K562 (cell line): ENCODE measurements around the gene PDE6G. TPM values are rescaled to one million over a fixed set of nuclear protein-coding genes. Genes with fewer than 3 reads are reported as not detected.
A peak's percentile ranks its signal among the peaks of the same experiment; 100 is the strongest.

Experiments
- DDX20 ChIP-seq: fragments of 450-650 bp; IDR thresholded peaks from 2 replicates; pipeline ENCODE4 v1.6.1; 2016; ENCODE audit warnings: missing genetic modification characterization, low read depth, mild to moderate bottlenecking, missing compliant biosample characterization, moderate library complexity
- ETV6 ChIP-seq, 3 experiments: fragments of 150-350 bp in 1 of 3; sonication (generic) in 1 of 3; formaldehyde crosslinking in 1 of 3; IDR thresholded peaks; 2 replicates each; pipeline versions ENCODE4 v1.6.1 to v1.8.0; 2014 to 2022; ENCODE audit warnings: borderline replicate concordance in 2 of 3, low read depth in 2 of 3, antibody characterized with exemption in 1 of 3, low read length in 1 of 3, mild to moderate bottlenecking in 1 of 3, missing genetic modification reagents in 1 of 3
- PHF20 ChIP-seq: fragments of 450-650 bp; IDR thresholded peaks from 2 replicates; pipeline ENCODE4 v1.6.1; 2018; ENCODE audit not compliant: partially characterized antibody
- SMAD1 ChIP-seq: fragments of 150-350 bp; IDR thresholded peaks from 2 replicates; pipeline ENCODE4 v1.6.1; 2014; ENCODE audit warnings: low read length, low read depth; ENCODE audit not compliant: partially characterized antibody
- TAF1 ChIP-seq: IDR thresholded peaks from 2 replicates; pipeline ENCODE4 v1.6.1; 2011; ENCODE audit warnings: mild to moderate bottlenecking, low read length, moderate library complexity; ENCODE audit not compliant: insufficient read depth, control insufficient read depth, severe bottlenecking; ENCODE audit errors: extremely low read depth
- TCF7 ChIP-seq: sonication (generic); IDR thresholded peaks from 2 replicates; pipeline ENCODE4 v1.6.1; 2016; ENCODE audit warnings: antibody characterized with exemption, borderline replicate concordance
- TGIF2 ChIP-seq: sonication (generic); formaldehyde crosslinking; IDR thresholded peaks from 2 replicates; pipeline ENCODE4 v1.8.1; 2022; ENCODE audit warnings: mild to moderate bottlenecking, missing genetic modification reagents, moderate library complexity
- TSC22D4 ChIP-seq: fragments of 450-650 bp; IDR thresholded peaks from 2 replicates; pipeline ENCODE4 v1.6.1; 2016; ENCODE audit warnings: missing genetic modification characterization, missing biosample characterization, control low read depth
- ZNF436 ChIP-seq: fragments of 250-450, 450-650 bp; sonication (Bioruptor Pico); formaldehyde crosslinking; IDR thresholded peaks from 2 replicates; pipeline ENCODE4 v1.7.0; 2020; ENCODE audit warnings: mild to moderate bottlenecking
- ZNF444 ChIP-seq: fragments of 250-450 bp; sonication (Bioruptor Pico); IDR thresholded peaks from 2 replicates; pipeline ENCODE4 v1.4.0; 2020; ENCODE audit warnings: mild to moderate bottlenecking, moderate library complexity
- polyA plus RNA-seq, 8 experiments: library from polyadenylated mRNA; depleted of rRNA in 4 of 8; stranded (reverse) in 5 of 8; unstranded in 3 of 8; fragments of >200 nt; fragmentation: Nextera tagmentation in 2 of 8; fragmentation: Illumina TruSeq in 1 of 8; extraction: Ambion mirVana in 2 of 8; extraction: Trizol in 1 of 8; gene quantifications; 2 replicates each; pipeline versions ENCODE4 v1.2.1 to v1.2.3, GENCODE V29; 2011 to 2014; ENCODE audit warnings: inconsistent platforms in 1 of 8, missing spikeins in 1 of 8
- total RNA-seq, 7 experiments: library from RNA; depleted of rRNA in 6 of 7; stranded (reverse); fragments of >200 nt in 6 of 7; fragmentation: Illumina TruSeq in 2 of 7; extraction: Trizol in 2 of 7; gene quantifications; 2 replicates each; pipeline versions ENCODE4 v1.2.1 to v1.2.3, GENCODE V29; 2011 to 2021; ENCODE audit warnings: low replicate concordance in 1 of 7
- TF ChIP-seq, protein P1 (sequence below): fragments of 250-450 bp; sonication (Bioruptor Pico); IDR thresholded peaks from 2 replicates; pipeline ENCODE4 v1.5.0; 2021; ENCODE audit warnings: mild to moderate bottlenecking, moderate library complexity
- TF ChIP-seq, protein P2 (sequence below): fragments of 250-450 bp; sonication (Bioruptor Pico); IDR thresholded peaks from 2 replicates; pipeline ENCODE4 v1.5.0; 2022; ENCODE audit warnings: mild to moderate bottlenecking
- TF ChIP-seq, protein P3 (sequence below): fragments of 250-450 bp; sonication (Bioruptor Pico); IDR thresholded peaks from 2 replicates; pipeline ENCODE4 v1.8.0; 2021; ENCODE audit warnings: borderline replicate concordance, mild to moderate bottlenecking, moderate library complexity; ENCODE audit not compliant: poor library complexity, severe bottlenecking
- TF ChIP-seq, protein P4 (sequence below): fragments of 450-650 bp; formaldehyde crosslinking; IDR thresholded peaks from 2 replicates; pipeline ENCODE4 v1.4.0; 2020; ENCODE audit warnings: mild to moderate bottlenecking
- TF ChIP-seq, protein P5 (sequence below): sonication (generic); formaldehyde crosslinking; IDR thresholded peaks from 2 replicates; pipeline ENCODE4 v1.9.0; 2022; ENCODE audit warnings: mild to moderate bottlenecking, missing genetic modification reagents
- TF ChIP-seq, protein P6 (sequence below): fragments of 250-450 bp; sonication (Bioruptor Pico); IDR thresholded peaks from 2 replicates; pipeline ENCODE4 v1.8.0; 2022; ENCODE audit warnings: inconsistent platforms

PDE6G gene
- total and polyA plus RNA-seq, 9 of the 15 experiments (the other 6 are each of a cell fraction or from before 2014, with no cell fraction given) = 0.14 to 0.59 TPM; not detected in 7

DNA sequence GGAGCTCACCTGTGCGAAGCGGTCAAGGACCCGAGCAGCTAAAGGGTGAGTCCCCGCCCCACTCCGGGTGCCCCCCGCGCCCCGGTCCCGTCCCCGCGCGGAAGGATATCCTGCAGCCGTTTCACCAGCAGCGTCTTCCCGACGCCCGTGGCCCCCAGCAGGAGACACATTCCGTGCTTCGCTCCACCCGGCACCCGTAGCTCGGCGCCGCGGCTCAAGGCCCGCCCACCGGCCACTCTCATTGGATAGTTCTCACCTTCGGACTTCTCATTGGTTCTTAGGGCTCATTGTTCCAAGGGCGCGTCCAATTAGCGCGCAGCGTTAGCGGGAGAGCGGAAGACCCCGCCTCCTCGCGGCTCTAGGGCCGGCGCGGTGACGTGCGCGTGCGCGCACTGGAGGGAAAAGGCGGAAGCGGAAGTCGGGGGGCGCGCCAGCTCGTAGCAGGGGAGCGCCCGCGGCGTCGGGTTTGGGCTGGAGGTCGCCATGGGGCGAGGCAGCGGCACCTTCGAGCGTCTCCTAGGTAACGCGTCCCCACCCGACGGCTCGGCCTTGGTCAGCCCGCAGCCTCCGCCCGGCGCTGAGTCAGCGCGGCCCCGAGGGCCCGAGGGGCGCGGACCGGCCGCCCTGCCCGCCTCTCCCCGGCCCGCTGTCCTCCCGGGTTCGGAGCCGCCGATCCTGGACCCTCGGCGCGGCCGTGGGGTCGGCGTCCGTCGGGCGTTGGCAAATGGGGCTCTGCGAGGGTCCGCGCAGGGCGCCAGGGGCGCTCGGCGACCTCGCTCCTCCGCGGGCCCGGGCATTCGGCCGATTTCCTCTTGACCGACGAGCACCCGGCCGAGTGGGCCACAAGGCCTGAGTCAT, 27.5 kb upstream of the PDE6G start, which contains the start of the genes ARL16 and HGS (continued):
- no peak for TF ChIP-seq ETV6 (IDR thresholded peaks at IDR 0.05; ENCODE audit: borderline replicate concordance in 1 of 2, low read depth in 2 of 2, low read length in 1 of 2)
- no peak for TF ChIP-seq ETV6 (CRISPR knock-in tag; IDR thresholded peaks at IDR 0.05; ENCODE audit: borderline replicate concordance)
- TF ChIP-seq DDX20 (tag) = no peak
- TF ChIP-seq, protein P1, sequence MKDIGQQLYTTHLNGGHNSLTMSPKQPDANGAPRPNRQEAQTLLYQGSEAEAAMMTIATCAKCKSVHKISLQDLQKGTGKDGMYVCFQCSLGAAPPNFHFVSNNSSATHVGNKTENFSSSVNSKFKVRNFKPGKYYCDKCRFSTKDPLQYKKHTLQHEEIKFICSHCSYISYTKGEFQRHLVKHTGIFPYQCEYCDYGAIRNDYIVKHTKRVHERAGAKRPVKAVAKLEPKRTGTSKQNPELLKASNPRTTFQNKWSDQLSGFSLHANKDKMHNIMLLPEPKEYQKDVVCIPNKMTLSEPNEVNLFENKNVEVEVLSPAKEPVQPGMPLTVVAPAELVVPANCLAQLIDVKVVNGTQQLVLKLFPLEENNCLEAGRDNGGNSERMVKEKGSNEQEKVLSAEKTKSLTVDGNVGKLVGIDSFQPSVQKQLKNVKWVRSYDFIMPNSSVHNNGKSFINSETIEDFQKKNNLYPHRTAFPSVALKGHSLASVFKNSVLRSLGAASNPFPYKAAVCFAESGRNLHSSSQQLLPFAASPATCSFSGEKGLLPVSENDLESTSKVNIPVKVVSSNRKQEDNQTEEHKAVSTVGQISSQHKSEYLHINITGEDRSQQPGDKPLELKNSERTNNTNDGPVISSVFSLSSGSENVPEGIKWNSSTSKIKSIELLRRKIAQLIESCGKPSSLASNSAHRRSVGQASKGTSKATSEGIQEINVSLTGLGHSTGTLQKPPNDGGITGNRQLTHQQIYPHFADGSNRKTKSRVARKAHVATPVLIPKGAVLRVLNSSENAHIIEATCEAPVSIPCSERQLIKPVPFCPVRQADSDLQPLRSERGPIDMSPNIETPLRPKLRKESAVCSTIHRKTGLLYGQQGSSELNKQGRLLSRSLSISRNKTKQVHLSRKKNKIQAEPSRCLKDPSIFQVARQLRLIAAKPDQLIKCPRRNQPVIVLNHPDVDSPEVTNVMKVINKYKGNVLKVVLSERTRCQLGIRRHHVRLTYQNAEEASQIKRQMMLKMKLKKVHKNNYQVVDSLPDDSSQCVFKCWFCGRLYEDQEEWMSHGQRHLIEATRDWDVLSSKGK = no peak
- TF ChIP-seq, protein P2, sequence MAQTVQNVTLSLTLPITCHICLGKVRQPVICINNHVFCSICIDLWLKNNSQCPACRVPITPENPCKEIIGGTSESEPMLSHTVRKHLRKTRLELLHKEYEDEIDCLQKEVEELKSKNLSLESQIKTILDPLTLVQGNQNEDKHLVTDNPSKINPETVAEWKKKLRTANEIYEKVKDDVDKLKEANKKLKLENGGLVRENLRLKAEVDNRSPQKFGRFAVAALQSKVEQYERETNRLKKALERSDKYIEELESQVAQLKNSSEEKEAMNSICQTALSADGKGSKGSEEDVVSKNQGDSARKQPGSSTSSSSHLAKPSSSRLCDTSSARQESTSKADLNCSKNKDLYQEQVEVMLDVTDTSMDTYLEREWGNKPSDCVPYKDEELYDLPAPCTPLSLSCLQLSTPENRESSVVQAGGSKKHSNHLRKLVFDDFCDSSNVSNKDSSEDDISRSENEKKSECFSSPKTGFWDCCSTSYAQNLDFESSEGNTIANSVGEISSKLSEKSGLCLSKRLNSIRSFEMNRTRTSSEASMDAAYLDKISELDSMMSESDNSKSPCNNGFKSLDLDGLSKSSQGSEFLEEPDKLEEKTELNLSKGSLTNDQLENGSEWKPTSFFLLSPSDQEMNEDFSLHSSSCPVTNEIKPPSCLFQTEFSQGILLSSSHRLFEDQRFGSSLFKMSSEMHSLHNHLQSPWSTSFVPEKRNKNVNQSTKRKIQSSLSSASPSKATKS = no peak
- peak; percentile 54 for TF ChIP-seq TAF1
- peak; percentile 49 for TF ChIP-seq SMAD1
- TF ChIP-seq, protein P3, sequence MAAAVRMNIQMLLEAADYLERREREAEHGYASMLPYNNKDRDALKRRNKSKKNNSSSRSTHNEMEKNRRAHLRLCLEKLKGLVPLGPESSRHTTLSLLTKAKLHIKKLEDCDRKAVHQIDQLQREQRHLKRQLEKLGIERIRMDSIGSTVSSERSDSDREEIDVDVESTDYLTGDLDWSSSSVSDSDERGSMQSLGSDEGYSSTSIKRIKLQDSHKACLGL (CRISPR knock-in tag) = no peak
- no peak for TF ChIP-seq TGIF2
- peak; percentile 69 for TF ChIP-seq PHF20
- no peak for TF ChIP-seq TSC22D4
- TF ChIP-seq, protein P4, sequence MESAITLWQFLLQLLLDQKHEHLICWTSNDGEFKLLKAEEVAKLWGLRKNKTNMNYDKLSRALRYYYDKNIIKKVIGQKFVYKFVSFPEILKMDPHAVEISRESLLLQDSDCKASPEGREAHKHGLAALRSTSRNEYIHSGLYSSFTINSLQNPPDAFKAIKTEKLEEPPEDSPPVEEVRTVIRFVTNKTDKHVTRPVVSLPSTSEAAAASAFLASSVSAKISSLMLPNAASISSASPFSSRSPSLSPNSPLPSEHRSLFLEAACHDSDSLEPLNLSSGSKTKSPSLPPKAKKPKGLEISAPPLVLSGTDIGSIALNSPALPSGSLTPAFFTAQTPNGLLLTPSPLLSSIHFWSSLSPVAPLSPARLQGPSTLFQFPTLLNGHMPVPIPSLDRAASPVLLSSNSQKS (CRISPR knock-in tag) = no peak
- TF ChIP-seq, protein P5, sequence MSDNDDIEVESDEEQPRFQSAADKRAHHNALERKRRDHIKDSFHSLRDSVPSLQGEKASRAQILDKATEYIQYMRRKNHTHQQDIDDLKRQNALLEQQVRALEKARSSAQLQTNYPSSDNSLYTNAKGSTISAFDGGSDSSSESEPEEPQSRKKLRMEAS (CRISPR knock-in tag) = peak; percentile 67; the same call in 1 of the 2 replicates
- TF ChIP-seq ZNF436 (CRISPR knock-in tag) = no peak
- no peak for TF ChIP-seq TCF7
- TF ChIP-seq, protein P6, sequence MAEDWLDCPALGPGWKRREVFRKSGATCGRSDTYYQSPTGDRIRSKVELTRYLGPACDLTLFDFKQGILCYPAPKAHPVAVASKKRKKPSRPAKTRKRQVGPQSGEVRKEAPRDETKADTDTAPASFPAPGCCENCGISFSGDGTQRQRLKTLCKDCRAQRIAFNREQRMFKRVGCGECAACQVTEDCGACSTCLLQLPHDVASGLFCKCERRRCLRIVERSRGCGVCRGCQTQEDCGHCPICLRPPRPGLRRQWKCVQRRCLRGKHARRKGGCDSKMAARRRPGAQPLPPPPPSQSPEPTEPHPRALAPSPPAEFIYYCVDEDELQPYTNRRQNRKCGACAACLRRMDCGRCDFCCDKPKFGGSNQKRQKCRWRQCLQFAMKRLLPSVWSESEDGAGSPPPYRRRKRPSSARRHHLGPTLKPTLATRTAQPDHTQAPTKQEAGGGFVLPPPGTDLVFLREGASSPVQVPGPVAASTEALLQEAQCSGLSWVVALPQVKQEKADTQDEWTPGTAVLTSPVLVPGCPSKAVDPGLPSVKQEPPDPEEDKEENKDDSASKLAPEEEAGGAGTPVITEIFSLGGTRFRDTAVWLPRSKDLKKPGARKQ (CRISPR knock-in tag) = no peak
- TF ChIP-seq ZNF444 = no peak
